Kidney (tissue), 14 donors: ENCODE data around the gene SNX27. TPM values are rescaled to one million over a fixed set of nuclear protein-coding genes. Genes with fewer than 3 reads are reported as not detected.
"Not testable (repeated sequence)": the region's sequence is repeated elsewhere in the genome, so short reads cannot be mapped to it uniquely, and the experiment has no call there.

Experiments
- DNase-seq, 5 donors: peaks; one replicate each; pipeline ENCODE4 v3.0.0-alpha.2; 2013 to 2020
- FAIRE-seq: peaks from 2 replicates; lab custom pipeline; 2012; peaks lifted over from hg19 to GRCh38; lab: Jason Lieb, UNC
- H3K27ac ChIP-seq, 2 donors: one replicate each; pipeline ENCODE4 v1.7.0; 2013; ENCODE audit warnings: low read depth in 2 of 2, low read length in 2 of 2, inconsistent platforms in 1 of 2
- H3K27me3 ChIP-seq: one replicate; pipeline ENCODE4 v1.7.1; 2013; ENCODE audit warnings: low read length, inconsistent platforms; ENCODE audit not compliant: control insufficient read depth, insufficient read depth
- H3K36me3 ChIP-seq, 3 donors: one replicate each; pipeline versions ENCODE4 v1.7.0 to v1.7.1; 2013; ENCODE audit warnings: low read length in 3 of 3, control low read depth in 1 of 3, inconsistent platforms in 1 of 3; ENCODE audit not compliant: insufficient read depth in 3 of 3, control insufficient read depth in 2 of 3
- H3K4me1 ChIP-seq, 3 donors: one replicate each; pipeline versions ENCODE4 v1.7.0 to v1.7.1; 2013; ENCODE audit warnings: low read length in 3 of 3, inconsistent platforms in 1 of 3, low read depth in 1 of 3; ENCODE audit not compliant: control insufficient read depth in 2 of 3, insufficient read depth in 2 of 3
- H3K4me3 ChIP-seq, 3 donors: one replicate each; pipeline versions ENCODE4 v1.7.0 to v1.8.1; 2013; ENCODE audit warnings: low read length in 3 of 3, control low read depth in 1 of 3, inconsistent platforms in 1 of 3
- H3K9ac ChIP-seq, 3 donors: one replicate each; pipeline versions ENCODE4 v1.7.0 to v1.7.1; 2013; ENCODE audit warnings: low read length in 3 of 3, control low read depth in 1 of 3, inconsistent platforms in 1 of 3
- H3K9me3 ChIP-seq, 3 donors: one replicate each; pipeline versions ENCODE4 v1.7.0 to v1.7.1; 2013; ENCODE audit warnings: low read length in 3 of 3, control low read depth in 1 of 3, inconsistent platforms in 1 of 3; ENCODE audit not compliant: control insufficient read depth in 2 of 3, insufficient read depth in 1 of 3
- CTCF ChIP-seq: IDR thresholded peaks from 3 replicates; pipeline ENCODE4 v1.5.1; 2012; ENCODE audit warnings: mild to moderate bottlenecking, moderate library complexity, borderline replicate concordance; ENCODE audit not compliant: insufficient read depth; ENCODE audit errors: extremely low read depth
- intact Hi-C: fragments of 100-400 bp; cut with DNase I; formaldehyde crosslinking; loops from one replicate; pipeline ENCODE4 v1.11.1; 2022
- polyA plus RNA-seq: library from polyadenylated mRNA; stranded (reverse); fragments of 350-450 nt; fragmentation: Illumina TruSeq; extraction: RNeasy Lipid Tissue Mini Kit (QIAGEN cat#74804); gene quantifications from one replicate; pipeline ENCODE4 v1.2.3, GENCODE V29; 2014; ENCODE audit warnings: low read depth, low replicate concordance; ENCODE audit not compliant: insufficient read depth
- total RNA-seq: library from RNA; stranded (reverse); fragmentation: NEBNext Ultra II Directional; extraction: Animal tissue kit (Norgen Biotek cat#: 25700); gene quantifications from one replicate; pipeline ENCODE4 v1.2.1, GENCODE V29; 2021
- donor health status: control.
- donor health status: control.
- donor health status: control.
- donor health status: control.
- donor health status: control.
- donor health status: DM: yes; HTN: yes; CAD: no.
- donor health status: Normal renal cell carcinoma (clear cell type).

The SNX27 gene
- total and polyA plus RNA-seq, 2 donors from 2014 or later = 13.5 to 46.3 TPM

- TF ChIP-seq CTCF = no peak
- DNase-seq (no peak), FAIRE-seq (no peak)
- no peak overlapping the region for H3K27ac ChIP-seq
- peaks cover 0 to 8% (median 0%) of the 10 kb centered on the region in 3 donors for H3K4me1 ChIP-seq
- H3K9ac ChIP-seq = no peak overlapping the region
- H3K4me3 ChIP-seq = no peak overlapping the region
- no peaks in the 10 kb centered on the region for H3K36me3 ChIP-seq
- peaks cover 0 to 7% (median 0%) of the 10 kb centered on the region in 3 donors for H3K9me3 ChIP-seq
- intact Hi-C loops = loop anchor here (10.0 kb wide), 2 partner anchors 128 to 198 kb away; no protein-coding TSS in a partner anchor
- H3K27me3 ChIP-seq = no peaks in the 10 kb centered on the region
Observed at GRCh38 chr1:151733126-151733525, 121.3 kb downstream of the SNX27 start.

GRCh38 chr1:151733995-151734394 lies 122.1 kb downstream of the SNX27 start:
- intact Hi-C loops = loop anchor here (10.0 kb wide), 2 partner anchors 129 to 199 kb away; no protein-coding TSS in a partner anchor
- H3K4me3 ChIP-seq, H3K27me3 ChIP-seq, H3K9ac ChIP-seq, H3K27ac ChIP-seq, H3K9me3 ChIP-seq, H3K36me3 ChIP-seq, FAIRE-seq, DNase-seq, H3K4me1 ChIP-seq: not testable (repeated sequence)

- H3K4me3 ChIP-seq = no peak overlapping the region
- no peak for DNase-seq
- H3K27ac ChIP-seq = no peak overlapping the region
- intact Hi-C loops = loop anchor here (10.0 kb wide), 2 partner anchors 132 to 202 kb away; no protein-coding TSS in a partner anchor
- H3K36me3 ChIP-seq = no peaks in the 10 kb centered on the region
- H3K27me3 ChIP-seq = no peaks in the 10 kb centered on the region
- H3K4me1 ChIP-seq = peaks cover 0 to 6% (median 0%) of the 10 kb centered on the region in 3 donors
- H3K9me3 ChIP-seq = peaks cover 0 to 7% (median 0%) of the 10 kb centered on the region in 3 donors
- no peak for TF ChIP-seq CTCF
- FAIRE-seq = no peak
- no peak overlapping the region for H3K9ac ChIP-seq
Observed at GRCh38 chr1:151737026-151737425, 125.2 kb downstream of the SNX27 start.

DNA sequence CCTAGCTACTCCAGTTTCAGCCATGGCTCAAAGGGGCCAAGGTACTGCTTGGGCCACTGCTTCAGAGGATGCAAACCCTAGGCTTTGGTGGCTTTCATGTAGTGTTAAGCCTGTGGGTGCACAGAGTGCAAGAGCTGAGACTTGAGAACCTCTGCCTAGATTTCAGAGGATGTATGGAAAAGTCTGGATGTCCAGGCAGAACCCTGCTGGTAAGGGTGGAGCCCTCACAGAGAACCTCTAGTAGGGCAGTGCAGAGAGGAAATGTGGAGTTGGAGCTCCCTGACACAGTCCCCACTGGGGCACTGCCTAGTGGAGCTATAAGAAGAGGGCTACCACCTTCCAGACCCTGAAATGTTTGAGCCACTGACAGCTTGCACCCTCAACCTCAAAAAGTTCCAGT lies 125.6 kb downstream of the SNX27 start:
- FAIRE-seq = no peak
- no peaks in the 10 kb centered on the region for H3K27me3 ChIP-seq
- H3K4me3 ChIP-seq = no peak overlapping the region
- no peak overlapping the region for H3K27ac ChIP-seq
- no peak for TF ChIP-seq CTCF
- peaks cover 0 to 7% (median 0%) of the 10 kb centered on the region in 3 donors for H3K9me3 ChIP-seq
- H3K4me1 ChIP-seq = peaks cover 0 to 6% (median 0%) of the 10 kb centered on the region in 3 donors
- no peaks in the 10 kb centered on the region for H3K36me3 ChIP-seq
- DNase-seq = no peak
- intact Hi-C loops = loop anchor here (10.0 kb wide), 2 partner anchors 133 to 203 kb away; no protein-coding TSS in a partner anchor
- no peak overlapping the region for H3K9ac ChIP-seq
